NT2/D1 (cell line): ENCODE results near the gene MAU2.
A peak's percentile ranks its signal among the peaks of the same experiment; 100 is the strongest.

Source experiments
- DNase-seq: peaks from one replicate; pipeline ENCODE4 v3.0.0-alpha.2; 2011; ENCODE audit warnings: low read depth, low spot score
- H3K27me3 ChIP-seq: 2 replicates; pipeline ENCODE4 v1.6.0; 2011; ENCODE audit warnings: mild to moderate bottlenecking; ENCODE audit not compliant: insufficient read length, insufficient read depth
- H3K36me3 ChIP-seq: 2 replicates; pipeline ENCODE4 v1.6.1; 2011; ENCODE audit warnings: mild to moderate bottlenecking, low read length, mixed read lengths; ENCODE audit not compliant: insufficient read depth, insufficient read length
- H3K4me1 ChIP-seq: 2 replicates; pipeline ENCODE4 v1.5.1; 2011; ENCODE audit not compliant: insufficient read depth, insufficient read length
- H3K4me3 ChIP-seq: 2 replicates; pipeline ENCODE4 v1.5.1; 2011; ENCODE audit warnings: low read depth; ENCODE audit not compliant: insufficient read length
- H3K9ac ChIP-seq: 2 replicates; pipeline ENCODE4 v1.6.0; 2011; ENCODE audit warnings: low read depth; ENCODE audit not compliant: insufficient read length
- H3K9me3 ChIP-seq: 2 replicates; pipeline ENCODE4 v1.5.1; 2011; ENCODE audit warnings: mild to moderate bottlenecking, low read length; ENCODE audit not compliant: insufficient read depth
- SUZ12 ChIP-seq: IDR thresholded peaks from 2 replicates; pipeline ENCODE4 v1.6.1; 2011; ENCODE audit not compliant: insufficient read length, insufficient read depth; ENCODE audit errors: extremely low read depth
- YY1 ChIP-seq: IDR thresholded peaks from 2 replicates; pipeline ENCODE4 v1.6.1; 2011; ENCODE audit not compliant: insufficient read length, insufficient read depth
- ZNF274 ChIP-seq: IDR thresholded peaks from 2 replicates; pipeline ENCODE4 v1.6.1; 2011; ENCODE audit warnings: mild to moderate bottlenecking, low read depth, low read length

MAU2 gene

DNA sequence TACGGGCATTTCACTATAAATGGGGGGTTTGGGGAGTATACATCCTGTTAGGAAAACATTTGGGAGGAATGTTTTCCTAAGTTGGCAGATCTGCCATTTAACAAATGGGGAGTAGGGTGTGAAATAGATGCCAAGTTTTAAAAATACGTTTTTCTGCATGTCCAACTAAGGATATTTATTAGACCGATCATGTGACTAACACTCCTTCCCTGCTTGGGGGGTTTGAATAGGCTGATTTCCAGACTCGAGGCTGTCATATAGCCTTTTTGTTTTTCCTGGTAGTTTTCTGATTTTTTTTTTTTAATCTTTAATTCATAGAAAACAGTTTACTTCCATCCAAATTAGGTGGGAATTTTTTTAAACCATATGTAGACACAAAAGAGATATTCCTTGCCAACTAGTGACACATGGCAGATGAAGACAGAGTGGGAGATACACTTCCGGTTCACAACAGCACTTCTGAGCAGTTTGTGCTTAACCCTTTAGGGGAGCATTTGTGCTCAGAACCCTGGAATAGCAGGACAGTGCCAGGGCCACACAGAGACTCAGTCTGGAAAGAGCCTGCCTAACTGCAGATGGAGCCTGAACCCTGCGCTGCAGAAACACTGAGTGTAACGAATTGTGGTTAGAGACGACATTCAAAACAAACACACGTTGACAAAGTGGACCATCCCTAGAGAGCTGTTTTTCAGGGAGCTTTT, 79.3 kb downstream of the MAU2 start:
- no peak for DNase-seq
- no peak overlapping the region for H3K9ac ChIP-seq
- no peaks in the 10 kb centered on the region for H3K9me3 ChIP-seq
- no peaks in the 10 kb centered on the region for H3K36me3 ChIP-seq
- no peak for TF ChIP-seq ZNF274
- no peak for TF ChIP-seq SUZ12
- no peak for TF ChIP-seq YY1
- H3K4me1 ChIP-seq = peaks cover 8% of the 10 kb centered on the region
- no peak overlapping the region for H3K4me3 ChIP-seq
- peaks cover 1% of the 10 kb centered on the region for H3K27me3 ChIP-seq

DNA sequence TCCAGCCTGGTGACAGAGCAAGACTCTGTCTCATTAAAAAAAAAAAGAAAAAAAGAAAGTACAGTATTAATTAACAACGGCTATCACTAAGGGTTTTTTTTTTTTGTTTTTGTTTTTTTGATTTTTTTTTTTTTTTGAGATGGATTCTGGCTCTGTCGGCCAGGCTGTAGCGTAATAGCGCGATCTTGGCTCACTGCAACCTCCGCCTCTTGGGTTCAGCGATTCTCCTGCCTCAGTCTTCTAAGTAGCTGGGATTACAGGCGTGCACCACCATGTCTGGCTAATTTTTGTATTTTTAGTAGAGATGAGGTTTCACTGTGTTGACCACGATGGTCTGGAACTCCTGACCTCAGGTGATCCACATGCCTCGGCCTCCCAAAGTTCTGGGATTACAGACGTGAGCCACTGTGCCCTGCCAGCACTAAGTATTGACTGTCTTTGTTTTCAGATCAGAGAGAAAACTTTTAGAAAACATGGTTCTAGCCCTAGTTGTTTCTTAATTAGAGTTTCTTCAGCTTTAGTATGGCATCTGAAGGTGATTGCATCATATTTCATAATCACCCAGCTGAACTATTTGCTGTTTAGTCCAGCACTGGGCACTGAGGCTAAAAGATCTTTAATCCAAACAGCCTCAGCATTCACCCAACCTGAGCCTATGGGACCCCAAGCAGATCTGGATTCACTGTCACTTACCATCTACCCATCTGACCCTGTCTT, 82.2 kb downstream of the MAU2 start:
- no peaks in the 10 kb centered on the region for H3K9me3 ChIP-seq
- peak overlapping the region; percentile 26 for H3K9ac ChIP-seq
- peaks cover 9% of the 10 kb centered on the region for H3K36me3 ChIP-seq
- no peak overlapping the region for H3K4me3 ChIP-seq
- DNase-seq = no peak
- H3K27me3 ChIP-seq = peaks cover 5% of the 10 kb centered on the region
- H3K4me1 ChIP-seq = peaks cover 9% of the 10 kb centered on the region
- TF ChIP-seq YY1 = no peak
- TF ChIP-seq SUZ12 = no peak
- TF ChIP-seq ZNF274 = no peak

DNA sequence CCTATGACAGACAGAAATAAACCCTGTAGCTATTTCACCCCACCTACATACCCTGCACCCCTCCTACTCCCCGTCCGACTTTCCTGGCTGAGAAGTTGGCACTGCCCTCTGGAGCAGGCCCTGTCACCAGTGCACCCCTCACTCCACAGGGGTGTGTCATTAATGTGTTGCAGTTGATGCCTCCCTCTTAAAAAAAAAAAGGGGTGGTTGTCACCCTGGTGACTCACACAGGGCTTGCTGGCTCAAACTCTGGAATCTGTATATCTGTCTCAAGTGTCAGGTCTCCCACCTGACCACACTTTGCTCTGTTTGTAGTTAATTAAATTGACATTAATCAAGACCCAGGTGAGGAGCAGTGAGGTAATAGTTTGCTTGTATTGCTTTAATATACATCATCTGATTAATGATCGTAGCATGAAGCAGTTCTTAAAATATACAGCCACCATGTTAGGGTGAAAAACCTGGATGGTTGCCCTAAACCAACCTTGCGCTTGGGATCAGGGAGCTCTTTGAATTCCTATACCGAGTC, 82.8 kb downstream of the MAU2 start:
- no peaks in the 10 kb centered on the region for H3K9me3 ChIP-seq
- peaks cover 9% of the 10 kb centered on the region for H3K4me1 ChIP-seq
- TF ChIP-seq SUZ12 (no peak), ZNF274 (no peak), YY1 (no peak)
- peak overlapping the region; percentile 26 for H3K9ac ChIP-seq
- DNase-seq = no peak
- peaks cover 9% of the 10 kb centered on the region for H3K36me3 ChIP-seq
- no peak overlapping the region for H3K4me3 ChIP-seq
- H3K27me3 ChIP-seq = peaks cover 5% of the 10 kb centered on the region

DNA sequence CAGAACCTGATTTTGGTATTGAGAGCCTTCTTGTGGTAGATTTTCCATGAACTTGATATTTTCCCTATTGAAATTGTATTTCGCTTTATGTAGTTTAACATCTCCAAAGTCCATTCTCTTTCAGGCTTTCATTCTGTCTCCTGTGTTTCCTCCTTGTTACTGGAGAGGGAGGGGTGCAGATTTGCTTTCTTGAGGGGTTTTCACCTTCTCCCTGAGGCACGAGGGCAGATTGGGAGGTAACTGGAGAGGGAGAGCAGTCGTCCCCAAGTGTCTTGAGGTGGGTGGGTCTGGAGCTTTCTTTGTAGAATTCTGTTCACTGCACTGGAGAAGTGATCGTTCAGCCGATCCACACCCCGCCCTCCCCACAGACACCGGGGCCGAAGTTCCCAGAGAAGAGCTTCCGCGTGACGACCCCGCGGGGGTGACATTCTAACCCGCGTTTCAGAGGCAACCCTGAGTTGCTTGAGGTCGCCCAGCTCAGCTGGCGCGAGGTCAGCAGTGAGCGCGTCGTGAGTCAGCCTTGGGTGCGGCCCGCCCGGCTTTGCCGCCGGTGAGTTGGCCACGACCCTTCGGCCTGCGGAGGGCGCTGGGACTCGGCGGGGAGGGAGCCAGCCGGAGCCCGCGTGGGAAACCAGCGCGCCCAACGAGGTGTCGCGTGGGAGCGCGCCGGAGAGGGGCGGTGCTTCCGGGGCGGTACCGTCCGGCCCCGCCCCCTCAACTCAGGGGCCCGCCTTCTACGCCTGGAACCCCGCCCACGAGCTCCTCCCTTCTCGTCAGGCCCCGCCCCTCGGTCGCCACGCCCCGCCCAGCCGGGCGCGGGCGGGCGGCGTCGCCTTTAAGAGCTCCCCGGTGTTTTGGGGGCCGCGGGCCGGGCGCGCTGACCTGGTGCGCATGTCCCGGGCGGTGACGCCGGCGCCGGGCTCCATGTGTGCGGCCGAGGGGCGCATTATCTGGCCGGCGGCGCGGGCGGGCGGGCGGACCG, 84.5 kb downstream of the MAU2 start, which contains the start of gene GATAD2A:
Gene GATAD2A (plus strand): TSS at position 797 of the 982 bp plus-strand sequence. CDS start 59,671 bp downstream, outside the sequence.
- H3K4me1 ChIP-seq = peaks cover 9% of the 10 kb centered on the region
- H3K9me3 ChIP-seq = no peaks in the 10 kb centered on the region
- H3K27me3 ChIP-seq = peaks cover 5% of the 10 kb centered on the region
- TF ChIP-seq YY1 (no peak), SUZ12 (no peak), ZNF274 (no peak)
- peak within 1 kb of the TSS; percentile 80 for H3K4me3 ChIP-seq
- DNase-seq = peak; percentile 85
- peak within 1 kb of the TSS; percentile 95 for H3K9ac ChIP-seq
- peaks cover 9% of the 10 kb centered on the region for H3K36me3 ChIP-seq

DNA sequence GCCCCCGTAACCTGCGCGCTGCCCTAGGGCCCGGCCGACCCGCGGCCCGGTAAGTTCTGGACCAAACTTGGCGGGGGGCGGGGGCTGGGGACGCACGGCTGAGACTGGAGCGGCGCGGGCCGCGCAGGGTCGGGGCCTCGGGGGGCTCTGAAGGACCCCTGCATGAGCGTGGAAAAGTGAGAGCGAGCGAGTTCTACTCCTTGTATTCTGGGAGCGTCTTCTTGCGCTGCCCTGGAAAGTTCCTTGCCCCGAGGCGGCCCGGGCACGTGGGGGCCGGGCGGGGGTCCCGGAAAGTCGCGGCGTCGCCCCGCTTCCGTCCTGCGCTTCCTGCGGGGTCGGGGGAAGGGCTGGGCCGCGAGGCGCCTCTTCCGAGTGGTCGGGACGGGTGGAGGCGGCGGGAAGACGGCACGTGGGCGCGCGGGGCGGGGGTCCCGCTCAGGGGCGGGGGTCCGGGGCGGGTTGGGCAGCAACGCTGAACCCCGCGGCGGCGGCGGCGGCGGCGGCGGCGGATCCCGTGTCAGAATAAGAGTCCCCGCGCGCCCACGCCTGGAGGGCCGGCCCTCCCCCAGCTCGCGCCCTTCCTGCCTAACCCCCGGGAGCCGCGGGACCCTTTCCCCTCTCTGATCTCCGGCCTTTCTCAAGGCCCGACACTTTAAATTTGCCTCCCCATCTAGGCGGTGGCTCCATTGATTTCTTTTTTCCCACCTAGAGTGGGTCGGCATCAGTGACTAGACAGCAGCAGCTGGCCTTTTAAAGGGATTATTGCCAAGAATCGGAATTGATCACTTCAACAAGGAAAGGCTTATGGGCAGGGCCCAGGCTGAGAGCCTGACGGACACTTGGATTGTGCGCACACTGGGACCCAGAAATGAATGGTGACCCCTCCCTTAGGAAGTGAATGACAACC, 85.6 kb downstream of the MAU2 start:
- no peaks in the 10 kb centered on the region for H3K9me3 ChIP-seq
- H3K4me1 ChIP-seq = peaks cover 16% of the 10 kb centered on the region
- TF ChIP-seq YY1 (no peak), ZNF274 (no peak), SUZ12 (no peak)
- H3K9ac ChIP-seq = peak overlapping the region; percentile 95
- H3K36me3 ChIP-seq = peaks cover 18% of the 10 kb centered on the region
- H3K27me3 ChIP-seq = peaks cover 5% of the 10 kb centered on the region
- peak overlapping the region; percentile 80 for H3K4me3 ChIP-seq
- no peak for DNase-seq
